T-helper 2 cell treated with Interferon-gamma antibody and Interleukin-4, amounts not matched to agents 100 ng/mL and 5 ng/mL, for 36 hours (primary cell): ENCODE data around the gene ERGIC1. TPM values are rescaled to one million over a fixed set of nuclear protein-coding genes. Genes with fewer than 3 reads are reported as not detected.

Experiments
- total RNA-seq: library from RNA; stranded (reverse); gene quantifications from 2 replicates; pipeline ENCODE4 v1.2.3, GENCODE V29; 2022

Gene ERGIC1
- total RNA-seq, 1 donor from 2014 or later: 41.3 TPM

Other genes starting within 250 kb of the ERGIC1 start
- gene NEURL1B, start 193.0 kb upstream of the ERGIC1 start, total RNA-seq: 2.0 and 2.2 TPM in 2 replicates
- 6.2 and 6.4 TPM in 2 replicates for gene DUSP1, start 63.1 kb upstream of the ERGIC1 start, total RNA-seq
- 39.6 and 46.1 TPM in 2 replicates for gene RPL26L1, start 125.2 kb downstream of the ERGIC1 start, total RNA-seq
- gene ATP6V0E1, start 149.5 kb downstream of the ERGIC1 start, total RNA-seq: 159 and 170 TPM in 2 replicates
- gene CREBRF, start 222.1 kb downstream of the ERGIC1 start, total RNA-seq: 11.3 TPM in 2 replicates